ENCODE measurements around the gene CCDC33. TPM values are rescaled to one million over a fixed set of nuclear protein-coding genes. Genes with fewer than 3 reads are reported as not detected.
A peak's percentile ranks its signal among the peaks of the same experiment; 100 is the strongest.

The CCDC33 gene
- total RNA-seq, 3 donors from 2014 or later: 0.22 TPM; not detected in 2

DNA sequence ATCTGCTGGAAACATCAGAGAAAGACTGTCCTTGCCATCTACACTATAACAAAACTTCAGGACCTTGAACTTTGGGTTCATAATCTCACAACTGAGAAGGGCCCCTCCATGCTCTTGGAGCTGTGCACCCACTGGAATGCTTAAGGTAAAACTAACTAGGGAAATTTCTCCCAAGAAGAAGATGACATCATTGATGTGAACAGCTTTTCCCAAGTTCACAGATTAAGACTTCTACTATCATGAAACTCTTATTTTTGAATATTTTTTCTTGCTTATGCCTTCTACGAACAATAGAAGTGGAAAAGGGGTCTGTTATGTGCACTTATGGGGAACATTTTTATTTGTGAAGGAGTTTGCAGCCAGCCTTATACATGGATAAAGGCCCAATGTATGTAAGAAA is 126.4 kb downstream of the CCDC33 start:
- ATAC-seq: no peak
- intact Hi-C loops (cut with DNase I, micrococcal nuclease): no loop called here
- TF ChIP-seq, protein P1, sequence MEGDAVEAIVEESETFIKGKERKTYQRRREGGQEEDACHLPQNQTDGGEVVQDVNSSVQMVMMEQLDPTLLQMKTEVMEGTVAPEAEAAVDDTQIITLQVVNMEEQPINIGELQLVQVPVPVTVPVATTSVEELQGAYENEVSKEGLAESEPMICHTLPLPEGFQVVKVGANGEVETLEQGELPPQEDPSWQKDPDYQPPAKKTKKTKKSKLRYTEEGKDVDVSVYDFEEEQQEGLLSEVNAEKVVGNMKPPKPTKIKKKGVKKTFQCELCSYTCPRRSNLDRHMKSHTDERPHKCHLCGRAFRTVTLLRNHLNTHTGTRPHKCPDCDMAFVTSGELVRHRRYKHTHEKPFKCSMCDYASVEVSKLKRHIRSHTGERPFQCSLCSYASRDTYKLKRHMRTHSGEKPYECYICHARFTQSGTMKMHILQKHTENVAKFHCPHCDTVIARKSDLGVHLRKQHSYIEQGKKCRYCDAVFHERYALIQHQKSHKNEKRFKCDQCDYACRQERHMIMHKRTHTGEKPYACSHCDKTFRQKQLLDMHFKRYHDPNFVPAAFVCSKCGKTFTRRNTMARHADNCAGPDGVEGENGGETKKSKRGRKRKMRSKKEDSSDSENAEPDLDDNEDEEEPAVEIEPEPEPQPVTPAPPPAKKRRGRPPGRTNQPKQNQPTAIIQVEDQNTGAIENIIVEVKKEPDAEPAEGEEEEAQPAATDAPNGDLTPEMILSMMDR (IDR thresholded peaks at IDR 0.05): no peak

DNA sequence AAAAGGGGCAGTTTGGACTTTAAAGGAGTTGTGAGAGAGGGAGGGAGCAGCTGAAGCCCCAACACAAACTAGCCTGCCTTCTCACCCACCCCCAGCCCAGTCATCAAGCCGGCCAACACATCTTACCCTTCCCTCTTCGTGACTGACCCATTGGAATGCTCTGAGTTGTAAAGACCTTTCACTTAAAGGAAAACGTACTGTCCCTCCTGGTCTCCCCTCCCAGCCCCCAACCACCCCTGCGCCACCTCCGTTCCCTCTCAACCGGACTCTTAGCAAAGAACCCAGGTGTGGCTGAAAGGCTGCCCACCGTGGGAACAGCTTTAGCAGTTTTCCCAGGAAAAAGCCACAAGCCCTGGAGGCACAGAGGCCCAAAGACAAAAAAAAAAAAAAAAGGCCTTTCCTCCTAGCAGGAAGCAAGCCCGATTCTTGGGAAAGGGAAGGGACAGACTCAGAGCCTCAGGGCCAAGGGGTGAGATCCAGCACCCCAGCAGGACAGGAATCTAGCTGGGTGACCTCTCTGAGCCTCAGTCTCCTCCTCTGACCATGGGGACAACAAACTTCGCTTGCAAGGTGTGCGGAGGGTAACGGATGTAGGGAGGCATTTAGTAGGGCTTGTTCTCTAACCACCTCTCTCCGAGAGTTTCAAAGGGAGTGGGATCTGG is 128.9 kb downstream of the CCDC33 start:
- DNase-seq (no peak), ATAC-seq (no peak)
- intact Hi-C loops (cut with DNase I, micrococcal nuclease): no loop called here
- Histone ChIP-seq H3K36me3 (ENCODE audit: low read depth) (no peaks in the 10 kb centered on the region), H3K4me1 (ENCODE audit: low read depth) (peaks cover 8% of the 10 kb centered on the region), H3K4me3 (no peak overlapping the region), H3K9me3 (no peaks in the 10 kb centered on the region)
- TF ChIP-seq, protein P1 (IDR thresholded peaks at IDR 0.05): no peak

More for the DNA sequence above, 126.4 kb downstream of the CCDC33 start:
- H3K4me3 ChIP-seq: no peak overlapping the region
- H3K9me3 ChIP-seq: no peaks in the 10 kb centered on the region
- no peaks in the 10 kb centered on the region for H3K36me3 ChIP-seq (ENCODE audit: low read depth)
- no peak for DNase-seq
- peaks cover 8% of the 10 kb centered on the region for H3K4me1 ChIP-seq (ENCODE audit: low read depth)

DNA sequence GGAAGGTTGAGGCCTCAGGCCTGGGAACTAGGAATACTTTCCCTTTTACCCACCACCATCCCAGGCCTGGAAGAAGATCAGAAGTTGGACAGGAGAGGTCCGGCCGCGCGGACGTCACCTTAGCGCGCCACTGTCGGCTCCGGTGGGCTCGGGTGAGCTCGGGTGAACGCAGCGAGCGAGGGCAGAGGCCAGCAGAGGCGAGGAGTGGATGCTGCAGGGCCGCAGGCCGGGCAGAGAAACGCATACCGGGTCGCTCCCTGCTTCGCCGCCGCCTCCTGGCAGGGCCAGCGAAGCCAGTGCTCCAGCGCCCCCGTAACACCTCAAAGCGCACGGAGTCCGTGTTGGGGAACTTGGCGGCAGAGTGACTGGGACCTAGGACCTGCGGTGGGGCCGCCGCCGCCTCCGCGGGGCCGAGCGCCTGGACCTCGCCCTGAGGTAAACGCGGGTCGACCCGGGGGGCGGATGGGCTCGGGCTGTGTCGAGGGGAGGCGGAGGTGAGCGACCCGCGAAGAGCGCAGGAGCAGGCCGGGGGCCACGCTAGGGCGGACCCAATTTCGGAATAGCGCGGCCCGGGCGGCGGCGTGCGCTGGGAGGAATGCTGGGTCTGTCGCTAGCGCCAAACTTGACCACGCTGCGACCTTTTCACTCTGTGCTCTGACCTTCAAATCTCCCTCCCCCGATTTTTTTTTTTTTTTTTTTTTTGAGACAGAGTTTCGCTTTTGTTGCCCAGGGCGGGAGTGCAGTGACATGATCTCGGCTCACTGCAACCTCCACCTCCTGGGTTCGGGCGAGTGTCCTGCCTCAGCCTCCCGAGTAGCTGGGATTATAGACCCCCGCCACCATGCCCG is 129.7 kb downstream of the CCDC33 start:
- no peak overlapping the region for H3K4me3 ChIP-seq
- no peaks in the 10 kb centered on the region for H3K9me3 ChIP-seq
- peak; percentile 79 for ATAC-seq
- intact Hi-C loops (cut with DNase I, micrococcal nuclease): no loop called here
- peak in 1 of 3 donors; percentile 29 for DNase-seq
- H3K4me1 ChIP-seq (ENCODE audit: low read depth): peaks cover 8% of the 10 kb centered on the region
- H3K36me3 ChIP-seq (ENCODE audit: low read depth): no peaks in the 10 kb centered on the region
- TF ChIP-seq, protein P1 (IDR thresholded peaks at IDR 0.05): no peak

DNA sequence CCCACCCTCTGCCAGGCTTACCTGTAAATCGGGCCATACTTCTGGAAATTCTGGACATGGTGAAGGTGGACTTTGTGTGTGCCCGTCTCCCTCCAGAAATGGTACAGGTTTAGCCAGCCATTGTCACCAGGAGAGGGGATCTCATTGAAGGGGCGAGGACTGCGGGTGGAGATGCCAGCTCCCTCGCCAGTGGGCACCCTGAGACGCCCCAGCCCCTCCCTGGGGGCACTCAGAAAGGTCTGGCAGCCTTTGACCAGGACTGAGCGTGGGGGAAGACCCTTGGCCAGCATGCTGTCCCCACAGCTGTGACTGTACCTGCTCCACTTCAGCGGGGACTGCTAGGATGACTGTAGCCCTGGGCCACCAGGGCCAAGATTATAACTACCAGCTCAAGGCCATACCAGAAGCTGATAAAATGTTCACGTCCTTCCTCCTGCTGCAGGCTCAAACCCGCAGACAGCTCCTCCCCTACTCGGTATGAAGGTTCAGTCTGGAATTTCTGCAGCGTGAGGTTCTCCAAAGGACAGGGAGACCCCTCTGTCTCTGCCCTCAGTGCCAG is 131.2 kb downstream of the CCDC33 start, which contains the start of gene CYP11A1:
Gene CYP11A1 (minus strand): TSS at position 351 of the 559 bp plus-strand sequence. CDS start 61 bp downstream, at position 290.
- Histone ChIP-seq H3K36me3 (ENCODE audit: low read depth) (no peaks in the 10 kb centered on the region), H3K9me3 (no peaks in the 10 kb centered on the region), H3K4me1 (ENCODE audit: low read depth) (peaks cover 8% of the 10 kb centered on the region), H3K4me3 (no peak within 1 kb of the TSS)
- ATAC-seq (no peak), DNase-seq (no peak)
- intact Hi-C loops (cut with DNase I, micrococcal nuclease): no loop called here
- TF ChIP-seq, protein P1 (IDR thresholded peaks at IDR 0.05): no peak

DNA sequence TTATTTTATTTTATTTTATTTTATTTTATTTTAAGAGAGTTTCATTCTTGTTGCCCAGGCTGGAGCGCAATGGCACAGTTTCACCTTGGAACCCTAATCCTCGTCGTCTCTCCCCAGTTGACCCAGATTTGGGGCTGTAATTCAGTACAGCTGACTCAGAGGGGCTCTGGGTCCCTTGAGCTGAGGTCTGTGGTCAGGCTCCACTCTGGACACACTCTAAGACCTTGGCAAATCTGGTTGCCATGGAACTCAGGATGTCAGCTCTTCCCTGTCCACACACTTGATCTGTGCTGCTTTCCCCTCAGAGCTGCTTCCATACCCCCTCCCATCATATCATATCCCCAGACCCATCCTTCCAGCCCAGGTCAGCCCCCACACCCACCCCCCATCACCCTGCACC is 132.0 kb downstream of the CCDC33 start:
- Histone ChIP-seq H3K36me3 (ENCODE audit: low read depth) (no peaks in the 10 kb centered on the region), H3K9me3 (no peaks in the 10 kb centered on the region), H3K4me3 (no peak overlapping the region), H3K4me1 (ENCODE audit: low read depth) (peaks cover 8% of the 10 kb centered on the region)
- intact Hi-C loops (cut with DNase I, micrococcal nuclease): no loop called here
- DNase-seq (no peak), ATAC-seq (no peak)
- TF ChIP-seq, protein P1 (IDR thresholded peaks at IDR 0.05): no peak
